ENCODE results near the gene SLC39A11. TPM values are rescaled to one million over a fixed set of nuclear protein-coding genes. Genes with fewer than 3 reads are reported as not detected.

SLC39A11 gene
- total and polyA plus RNA-seq, 2 of the 13 experiments (the other 11 are each of a cell fraction or from before 2014, with no cell fraction given): 17.2 to 31.5 TPM

GRCh38 chr17:73030501-73030921 lies 62.0 kb downstream of the SLC39A11 start:
- in situ Hi-C loops (cut with HindIII; ENCODE audit: extremely low pct_ligation_motif_present, low pct_unique_long_range_greater_than_20kb) (no loop called here), intact Hi-C loops (cut with micrococcal nuclease; ENCODE audit: unreplicated experiment) (no loop called here)
- DNase-seq (ENCODE audit: low spot score) (peak; percentile 57), FAIRE-seq (peak; percentile 47), ATAC-seq (peak; percentile 73)
- Histone ChIP-seq H3K9me3 (ENCODE audit: low read length) (no peaks in the 10 kb centered on the region), H3K36me3 (replicated peaks in 1 of 2; ENCODE audit: control insufficient read depth in 1 of 2, insufficient read depth in 2 of 2, low read length in 2 of 2) (no peaks in the 10 kb centered on the region), H2AFZ (ENCODE audit: low read length) (no peak overlapping the region), H3K27me3 (ENCODE audit: control insufficient read depth in 1 of 2, insufficient read depth in 2 of 2, low read length in 2 of 2) (no peaks in the 10 kb centered on the region), H3K9ac (ENCODE audit: insufficient read depth, low read depth, low read length) (no peak overlapping the region), H3K79me2 (ENCODE audit: insufficient read depth, low read length) (no peaks in the 10 kb centered on the region), H3K27ac (ENCODE audit: extremely low read length, insufficient read depth, low read length) (no peak overlapping the region), H3K4me1 (ENCODE audit: insufficient read depth, low read length) (peaks cover 28% of the 10 kb centered on the region), H3K4me3 (replicated peaks in 1 of 3; ENCODE audit: insufficient read depth in 1 of 3, low read depth in 2 of 3, low read length in 3 of 3) (no peak overlapping the region), H4K20me1 (ENCODE audit: insufficient read depth, low read length) (no peaks in the 10 kb centered on the region), H3K4me2 (ENCODE audit: low read depth, low read length) (no peak overlapping the region)
- CTCF ChIA-PET (ENCODE audit: low intra/inter-chr PET ratio, low total read pairs): no interaction called here
- WGBS (ENCODE audit: low lambda C conversion rate): 66% methylated on average over 8 of the region's 8 CpGs
- BruUV-seq (replicated peaks): no TSS peak
- POLR2A ChIA-PET: no interaction called here
- TF ChIP-seq PPARG (CRISPR knock-in tag; conservative IDR thresholded peaks at IDR 0.05) (no peak), ARID5B (CRISPR knock-in tag; IDR thresholded peaks at IDR 0.05) (0 out of 2 replicates have a peak, but pooled peaks have one; percentile 27), KLF15 (CRISPR knock-in tag; IDR thresholded peaks at IDR 0.05; ENCODE audit: borderline replicate concordance) (no peak), MTF2 (CRISPR knock-in tag; IDR thresholded peaks at IDR 0.05; ENCODE audit: borderline replicate concordance) (no peak), HNRNPLL (IDR thresholded peaks at IDR 0.05; ENCODE audit: low read depth, low read length, poor library complexity, severe bottlenecking) (no peak), ZNF614 (CRISPR knock-in tag; IDR thresholded peaks at IDR 0.05; ENCODE audit: borderline replicate concordance) (0 out of 2 replicates have a peak, but pooled peaks have one; percentile 28), CCDC6 (CRISPR knock-in tag; IDR thresholded peaks at IDR 0.05) (no peak), SOX6 (IDR thresholded peaks at IDR 0.05) (no peak), SOX6 (CRISPR knock-in tag; IDR thresholded peaks at IDR 0.05) (0 out of 2 replicates have a peak, but pooled peaks have one; percentile 9), ZNF615 (CRISPR knock-in tag; IDR thresholded peaks at IDR 0.05; ENCODE audit: borderline replicate concordance) (no peak), JUND (CRISPR knock-in tag; IDR thresholded peaks at IDR 0.05) (no peak), ZNF775 (CRISPR knock-in tag; IDR thresholded peaks at IDR 0.05; ENCODE audit: borderline replicate concordance) (peak; percentile 99), MXD4 (CRISPR knock-in tag; IDR thresholded peaks at IDR 0.05) (no peak), ZNF670 (CRISPR knock-in tag; IDR thresholded peaks at IDR 0.05; ENCODE audit: borderline replicate concordance) (no peak), ZIK1 (CRISPR knock-in tag; IDR thresholded peaks at IDR 0.05; ENCODE audit: borderline replicate concordance, low read depth) (no peak), MBNL3 (CRISPR knock-in tag; conservative IDR thresholded peaks at IDR 0.05) (no peak), PATZ1 (CRISPR knock-in tag; IDR thresholded peaks at IDR 0.05) (no peak), FOSL2 (CRISPR knock-in tag; IDR thresholded peaks at IDR 0.05) (0 out of 2 replicates have a peak, but pooled peaks have one; percentile 18), NR3C1 (CRISPR knock-in tag; IDR thresholded peaks at IDR 0.05) (no peak), NCOR1 (IDR thresholded peaks at IDR 0.05; ENCODE audit: borderline replicate concordance, low read length) (peak; percentile 58; the same call in 1 of the 2 replicates), ZNF501 (CRISPR knock-in tag; IDR thresholded peaks at IDR 0.05) (no peak), MAFG (CRISPR knock-in tag; IDR thresholded peaks at IDR 0.05) (no peak)

All from HepG2 (cell line).